HG03558 (cell line): Measurements from ENCODE around the gene PGAM5.

Experiments
- ATAC-seq: cut with Tn5 transposase; IDR thresholded peaks from one replicate; pipeline ENCODE4 v1.9.1; 2021; ENCODE audit warnings: moderate number of reproducible peaks; ENCODE audit not compliant: unreplicated experiment; ENCODE audit errors: extremely low read depth

Gene PGAM5

DNA sequence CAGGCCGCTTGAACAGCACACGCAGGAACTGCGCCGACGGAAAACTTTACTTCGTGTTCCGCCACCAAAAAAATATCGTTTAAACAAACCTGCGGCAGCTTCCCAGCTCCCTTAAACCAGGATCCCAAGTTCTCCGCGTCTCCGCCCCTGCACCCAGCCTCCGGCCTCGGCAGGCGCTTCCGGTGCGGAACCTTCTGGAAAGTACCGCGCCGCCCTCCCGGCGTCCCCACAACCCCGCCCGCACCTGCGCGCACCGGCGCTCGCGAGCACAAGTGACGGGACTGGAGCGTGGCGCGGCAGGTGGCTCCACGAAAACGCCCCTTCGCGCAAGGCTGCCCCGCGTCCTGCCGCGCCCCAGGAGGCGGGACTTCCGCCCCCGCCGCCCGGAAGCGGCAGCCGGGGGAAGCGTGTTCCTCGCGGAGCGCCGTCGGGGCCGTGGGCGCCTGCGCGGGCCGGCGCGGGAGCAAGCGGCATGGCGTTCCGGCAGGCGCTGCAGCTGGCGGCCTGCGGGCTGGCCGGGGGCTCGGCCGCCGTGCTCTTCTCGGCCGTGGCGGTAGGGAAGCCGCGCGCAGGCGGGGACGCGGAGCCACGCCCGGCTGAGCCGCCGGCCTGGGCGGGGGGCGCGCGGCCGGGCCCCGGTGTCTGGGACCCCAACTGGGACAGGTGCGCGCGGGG is at the start of gene PGAM5:
PGAM5 (plus strand) TSS at position 438 of the 675 bp plus-strand sequence; CDS start at position 473, 35 bp downstream.
- peak; percentile 84 for ATAC-seq

- no peak for ATAC-seq
These were observed 49.6 kb upstream of the PGAM5 start for GRCh38 chr12:132660996-132661395.

DNA sequence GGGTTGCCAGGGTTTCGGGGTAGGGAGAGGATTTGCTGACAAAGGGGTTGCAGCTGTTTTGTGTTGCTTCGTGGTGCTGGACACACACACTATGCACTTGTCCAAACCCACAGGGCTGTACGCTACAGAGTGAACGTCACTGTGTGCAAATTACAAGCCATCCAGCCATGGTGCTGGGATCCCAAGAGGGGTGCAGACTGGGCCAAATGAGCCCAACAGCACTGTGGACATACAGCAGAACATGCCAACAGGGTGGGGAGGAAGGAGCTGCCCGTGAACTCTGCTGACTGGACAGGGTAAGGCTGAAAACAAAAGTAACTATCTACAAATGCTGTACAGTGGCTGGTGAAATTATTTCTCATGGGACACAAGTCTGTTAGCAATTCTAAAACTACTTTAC is 48.7 kb upstream of the PGAM5 start:
- ATAC-seq: no peak

DNA sequence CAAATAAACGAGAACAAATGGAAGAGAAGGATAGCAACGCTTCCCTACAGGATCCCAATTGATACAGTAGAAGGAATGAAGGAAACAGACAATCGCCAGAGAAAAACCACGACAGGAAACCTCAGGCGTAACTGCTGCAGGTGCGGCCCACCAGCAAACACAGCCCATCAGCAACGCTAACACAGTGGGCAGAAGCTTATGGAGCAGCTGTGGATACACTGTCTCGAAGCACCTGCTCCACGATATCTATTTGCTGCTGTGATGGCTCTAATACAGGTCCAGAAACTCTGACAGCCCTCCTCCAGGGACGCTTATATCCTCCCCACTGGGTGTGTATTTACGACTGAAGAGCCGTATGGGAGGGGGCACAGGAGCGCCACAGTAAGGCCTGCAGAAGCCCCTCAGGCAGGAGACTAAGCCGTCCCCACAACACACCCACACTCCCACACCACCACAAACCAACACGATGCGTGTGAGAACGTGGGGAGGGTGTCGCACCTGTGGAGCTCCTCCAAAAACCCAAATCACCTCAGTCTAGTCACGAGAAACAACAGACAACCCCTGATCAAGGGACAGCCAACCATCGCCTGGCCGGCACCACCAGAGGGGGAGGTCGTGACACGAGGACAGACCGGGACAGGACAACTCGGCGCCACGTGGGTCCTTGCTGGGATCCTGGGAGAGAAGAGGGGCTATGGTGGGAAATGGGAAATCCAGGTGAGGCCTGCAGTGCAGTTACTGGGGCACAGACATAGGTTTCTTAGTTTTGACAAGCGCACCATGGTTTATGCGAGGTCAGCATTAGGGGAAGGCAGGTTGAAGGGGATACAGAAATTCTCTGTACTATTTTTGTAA is 47.5 kb upstream of the PGAM5 start:
- no peak for ATAC-seq

- ATAC-seq: no peak
These were observed 46.2 kb upstream of the PGAM5 start for GRCh38 chr12:132664206-132665148.

GRCh38 chr12:132665149-132665491 is 45.5 kb upstream of the PGAM5 start:
- no peak for ATAC-seq

DNA sequence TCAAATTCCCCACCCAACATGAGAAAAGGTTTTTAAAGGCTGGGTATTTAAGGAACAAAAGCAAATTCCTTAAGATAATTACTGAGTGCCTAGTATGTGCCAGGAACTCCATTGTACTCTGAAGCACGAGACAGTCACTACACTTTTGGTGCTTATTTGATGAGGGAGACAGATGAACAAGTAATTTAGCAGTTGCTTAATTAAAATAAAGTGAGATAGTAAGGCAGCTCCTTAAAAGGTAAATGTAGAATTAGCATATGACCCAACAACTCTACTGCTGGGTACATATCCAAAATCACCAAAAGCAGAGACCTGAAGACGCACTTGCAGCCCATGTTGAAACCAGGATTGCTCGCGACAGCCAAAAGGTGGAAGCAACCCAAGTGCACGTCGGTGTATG is 44.8 kb upstream of the PGAM5 start:
- ATAC-seq: no peak

DNA sequence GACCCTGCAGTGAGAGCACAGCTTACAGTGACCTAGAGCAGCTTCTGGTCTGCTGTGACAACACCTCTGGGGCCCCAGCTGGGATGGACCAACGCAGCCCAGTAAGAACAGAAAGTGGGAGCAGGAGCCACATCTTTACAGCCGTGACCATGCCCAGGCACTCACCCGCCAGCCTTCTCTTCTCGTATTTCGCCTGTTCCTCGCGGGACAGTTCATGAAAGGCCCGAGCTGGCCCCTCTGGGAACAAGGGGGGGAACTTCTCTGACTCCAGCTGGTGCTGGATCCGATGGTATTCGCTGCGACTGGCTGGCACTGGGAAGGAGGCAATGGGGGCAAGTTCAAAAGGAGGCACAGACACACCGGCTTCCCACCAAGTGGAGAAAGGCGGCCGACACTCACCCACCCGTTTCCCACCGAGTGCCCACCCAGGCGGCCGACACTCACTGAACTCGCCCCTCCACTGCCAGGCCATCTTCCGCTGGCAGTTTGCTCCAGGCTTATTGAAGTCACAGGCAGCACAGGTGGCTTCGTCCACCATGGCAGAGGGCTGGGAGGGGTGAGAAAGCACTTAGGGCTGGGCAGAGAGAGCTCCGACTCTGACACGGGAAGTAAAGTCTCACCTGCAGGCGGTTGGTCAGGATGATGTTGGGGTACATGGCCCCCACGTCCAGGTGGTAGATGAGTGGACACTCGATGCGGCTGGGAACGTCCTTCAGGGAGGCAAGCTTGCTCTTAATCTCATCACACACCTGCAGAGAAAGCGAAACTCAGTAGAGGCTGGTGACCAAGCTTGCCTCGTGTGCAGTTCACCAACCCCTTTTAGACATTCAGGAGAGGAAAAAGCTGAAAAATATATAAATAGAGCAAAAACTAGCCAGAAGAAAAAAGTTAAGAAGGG is 42.2 kb upstream of the PGAM5 start:
- no peak for ATAC-seq

GRCh38 chr12:132669166-132669879 is 41.3 kb upstream of the PGAM5 start:
- no peak for ATAC-seq

DNA sequence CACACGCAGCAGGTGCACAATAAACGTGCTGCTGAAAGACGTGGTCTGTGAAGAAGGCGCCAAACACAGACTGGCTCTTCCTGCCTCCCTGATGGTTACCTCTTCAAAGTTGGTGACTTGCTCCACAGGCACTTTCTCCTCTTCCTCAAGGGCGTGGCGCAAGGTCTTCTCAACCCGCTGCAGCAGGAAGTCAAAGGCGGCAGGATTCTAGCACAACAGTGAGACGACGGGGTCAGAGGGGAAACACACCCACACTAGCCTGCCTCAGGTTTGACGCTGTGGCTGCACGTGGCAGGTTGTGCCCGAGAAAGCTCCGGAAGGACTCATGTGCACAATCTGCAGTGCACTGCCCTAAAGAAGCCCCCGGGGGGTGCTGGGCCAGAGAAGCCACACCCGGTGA is 38.5 kb upstream of the PGAM5 start:
- no peak for ATAC-seq

GRCh38 chr12:132672678-132673077 is 38.0 kb upstream of the PGAM5 start:
- no peak for ATAC-seq

DNA sequence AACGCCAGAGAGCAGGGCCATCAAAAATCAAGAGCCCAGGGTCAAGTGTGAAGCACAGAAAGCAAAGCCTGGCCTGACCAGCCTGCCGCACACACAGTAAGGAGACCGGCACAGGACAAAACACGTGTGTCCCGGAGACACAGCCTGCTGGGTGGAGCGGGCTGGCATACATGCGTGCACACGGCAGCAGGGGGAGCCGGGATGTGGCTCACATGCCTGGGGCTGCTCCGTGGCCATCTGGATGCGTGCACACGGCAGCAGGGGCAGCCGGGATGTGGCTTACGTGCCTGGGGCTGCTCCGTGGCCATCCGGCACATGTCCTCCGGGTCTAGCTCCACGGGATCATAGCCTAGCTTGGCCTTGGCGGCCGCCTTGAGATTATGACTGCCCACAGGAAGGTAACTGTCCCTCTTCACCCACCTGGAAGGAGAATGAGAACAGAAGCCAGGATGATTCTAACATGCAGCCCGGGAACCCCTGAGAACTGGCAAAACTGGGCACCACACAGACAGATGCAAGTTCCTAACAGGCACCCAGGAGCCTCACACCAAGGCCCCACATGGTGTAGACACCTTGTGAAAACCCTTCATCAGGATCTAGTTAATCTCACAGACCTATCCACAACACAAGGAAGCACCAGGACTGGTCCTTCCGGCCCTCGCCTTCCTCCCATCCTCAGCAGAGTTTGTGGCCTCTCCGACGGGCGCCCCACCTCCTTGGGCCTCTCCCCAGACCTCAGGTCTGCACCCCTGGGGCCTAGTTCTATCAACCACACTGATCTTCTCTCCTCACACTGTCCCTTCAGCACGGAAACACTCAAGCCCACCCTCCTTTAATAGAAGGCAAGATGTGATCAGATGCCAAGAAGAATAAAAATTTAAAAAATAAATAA is 37.1 kb upstream of the PGAM5 start:
- no peak for ATAC-seq

DNA sequence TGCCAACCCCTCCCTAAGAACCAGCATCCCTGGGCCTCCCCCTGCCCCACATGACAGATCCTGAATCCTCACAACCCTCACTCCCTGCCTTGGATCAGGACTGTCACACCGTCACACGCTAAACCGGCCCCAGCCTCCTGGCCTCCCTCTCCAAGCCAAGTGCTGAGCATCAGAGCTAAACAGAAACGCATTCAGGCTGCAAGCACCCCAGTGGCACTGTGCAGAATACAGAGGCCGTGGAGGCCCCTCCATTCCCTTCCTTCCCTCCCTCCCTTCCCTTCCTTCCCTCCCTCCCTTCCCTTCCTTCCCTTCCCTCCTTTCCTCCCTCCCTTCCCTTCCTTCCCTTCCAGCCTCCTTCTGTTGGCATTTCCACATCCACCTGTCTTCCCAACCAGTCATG is 36.1 kb upstream of the PGAM5 start:
- no peak for ATAC-seq

DNA sequence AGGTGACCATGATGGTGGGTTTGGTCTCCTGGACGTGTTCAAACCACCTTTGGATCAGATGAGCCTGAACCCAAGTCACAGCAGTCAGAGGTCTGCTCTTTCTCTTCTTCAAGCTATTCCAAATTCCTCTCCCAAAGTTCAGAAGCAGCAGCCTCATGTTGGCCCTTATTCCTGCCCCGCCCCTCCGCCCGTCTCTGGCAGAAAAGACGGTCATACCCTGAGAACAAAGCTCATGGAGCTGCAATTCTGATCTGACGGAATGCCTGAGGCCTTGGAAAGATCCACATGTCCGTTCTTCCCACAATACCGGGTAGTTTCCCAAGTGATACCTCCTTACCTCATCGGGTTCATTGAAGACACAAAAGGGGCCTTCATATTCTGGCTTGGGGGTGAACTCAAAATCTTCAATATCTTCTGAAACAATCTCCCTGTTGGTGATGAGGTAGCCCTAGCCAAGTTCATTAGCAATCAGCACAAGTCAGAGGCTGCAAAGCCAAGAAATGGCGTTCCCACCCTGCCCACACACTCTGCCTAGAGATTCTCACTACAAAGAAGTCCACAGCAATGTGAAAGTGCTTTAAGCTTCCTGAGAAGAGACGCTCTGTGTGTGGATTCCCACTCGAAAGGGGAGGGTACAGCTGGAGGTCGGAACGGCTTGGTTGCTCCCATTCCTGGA is 34.7 kb upstream of the PGAM5 start:
- ATAC-seq: no peak

DNA sequence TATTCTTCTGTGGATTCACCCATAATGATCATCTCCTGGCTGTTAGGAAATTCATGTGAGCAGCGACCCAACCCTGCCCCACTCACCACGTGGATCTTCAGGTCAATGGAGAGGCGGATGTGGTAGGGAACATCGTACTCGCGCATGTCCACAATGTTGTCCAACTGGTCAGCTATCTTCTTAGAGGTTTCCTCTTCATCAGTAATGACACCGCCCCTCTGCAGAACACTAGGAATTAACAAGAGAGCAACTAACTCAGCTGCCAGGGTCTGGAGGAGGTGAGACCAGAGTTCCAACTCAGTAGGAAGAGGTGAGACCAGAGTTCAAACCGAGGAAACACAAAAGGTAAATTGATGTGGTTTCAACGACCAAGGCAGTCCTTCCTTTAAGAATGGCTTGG is 33.1 kb upstream of the PGAM5 start:
- no peak for ATAC-seq

DNA sequence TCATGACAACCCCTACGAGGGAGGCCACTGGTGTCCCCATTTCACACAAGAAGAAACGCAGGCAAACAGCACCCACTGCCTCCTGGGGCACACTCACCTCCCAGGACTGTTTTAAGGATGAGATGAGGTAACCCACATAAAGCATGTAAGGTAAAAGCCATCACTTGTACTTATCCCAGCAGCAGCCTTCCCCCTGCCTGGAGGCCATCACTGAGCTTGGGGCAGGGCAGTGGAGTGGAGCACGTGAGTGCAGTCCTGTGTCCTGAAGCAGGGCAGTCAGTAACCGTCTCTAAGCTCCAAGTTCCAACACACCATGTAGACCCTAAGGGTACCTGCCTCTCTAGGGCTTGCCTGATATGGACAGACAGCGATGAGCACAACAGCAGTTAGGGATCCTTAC is 25.2 kb upstream of the PGAM5 start:
- no peak for ATAC-seq

DNA sequence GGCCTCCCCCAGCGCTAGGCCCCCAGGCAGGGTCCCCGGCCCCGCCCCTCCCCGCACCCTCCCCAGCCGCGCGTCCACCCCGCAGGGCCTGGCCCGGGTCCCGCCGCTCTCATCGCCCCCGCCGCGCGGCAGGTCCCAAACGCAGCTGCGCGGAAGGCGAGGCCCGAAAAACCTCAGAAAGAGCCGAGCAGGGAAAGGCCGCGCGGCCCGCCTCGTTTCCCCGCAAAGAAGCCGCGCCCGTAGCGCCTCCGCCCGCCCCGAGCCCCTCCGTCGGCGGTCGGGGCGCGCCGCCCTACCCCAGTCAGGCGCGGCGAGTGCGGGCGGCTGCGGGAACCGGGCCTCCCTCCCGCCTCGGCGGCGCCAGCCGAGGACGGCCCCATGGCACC is 23.8 kb upstream of the PGAM5 start:
- no peak for ATAC-seq
